OCI-M1 (cell line): Measurements from ENCODE around the gene FANCE.
"Not testable (repeated sequence)": the region's sequence is repeated elsewhere in the genome, so short reads cannot be mapped to it uniquely, and the experiment has no call there.

Experiments
- DNase-seq: peaks from one replicate; lab custom pipeline; 2025; lab: John Stamatoyannopoulos, UW

The FANCE gene

GRCh38 chr6:35432291-35432690 lies 19.8 kb upstream of the FANCE start:
- DNase-seq, result no peak

DNA sequence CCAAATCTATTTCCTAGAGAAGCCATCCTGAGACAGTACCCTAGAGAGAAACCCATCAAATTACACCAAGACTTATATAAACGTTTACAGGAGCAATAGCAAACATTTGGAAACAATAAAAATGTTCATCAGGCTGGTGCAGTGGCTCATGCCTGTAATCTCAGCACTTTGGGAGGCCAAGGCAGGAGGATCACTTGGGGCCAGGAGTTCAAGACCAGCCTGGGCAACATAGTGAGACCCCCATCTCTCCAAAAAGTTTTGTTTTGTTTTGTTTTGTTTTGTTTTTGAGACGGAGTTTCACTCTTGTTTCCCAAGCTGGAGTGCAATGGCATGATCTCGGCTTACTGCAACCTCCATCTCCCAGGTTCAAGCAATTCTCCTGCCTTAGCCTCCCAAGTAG lies 19.4 kb upstream of the FANCE start:
- not testable (repeated sequence) for DNase-seq

DNA sequence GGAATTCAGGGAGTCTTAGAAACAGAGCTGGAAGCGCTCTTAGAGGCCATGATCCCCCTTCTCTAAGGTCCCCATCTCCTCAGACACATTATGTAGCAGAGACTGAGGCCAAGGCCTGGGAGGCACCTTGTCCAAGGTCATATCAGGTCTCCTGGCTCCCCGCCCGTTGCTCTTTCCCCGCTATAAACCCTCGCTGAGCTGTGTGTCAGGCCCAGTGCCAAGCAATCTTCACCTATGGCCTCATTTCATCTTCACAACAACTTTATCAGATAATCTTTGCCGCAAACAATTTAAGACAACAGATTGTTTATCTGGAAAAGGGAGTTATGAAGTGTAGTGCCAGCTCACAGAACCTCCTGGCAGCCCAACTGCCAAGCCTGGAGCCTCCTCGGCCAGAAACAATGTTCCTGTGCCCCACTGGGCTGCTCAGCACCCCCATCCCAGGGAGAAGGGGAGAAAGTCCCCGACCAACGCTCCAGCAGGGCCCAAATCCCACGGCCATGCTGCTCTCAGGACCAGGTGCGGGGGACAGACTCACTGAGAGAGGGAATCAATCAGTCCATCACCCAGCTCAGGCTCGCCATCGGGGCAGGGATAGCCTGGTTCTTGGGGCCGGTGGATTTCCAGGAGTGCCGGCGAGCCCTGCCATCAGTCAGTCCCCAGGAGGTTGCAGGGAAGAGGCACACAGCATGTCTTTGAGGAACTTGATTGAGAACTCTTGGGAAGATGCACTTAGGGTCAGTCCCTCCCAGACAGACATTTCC lies 16.9 kb upstream of the FANCE start:
- DNase-seq, result no peak

- DNase-seq, result no peak
These were observed 15.9 kb upstream of the FANCE start for GRCh38 chr6:35436071-35436857.

DNA sequence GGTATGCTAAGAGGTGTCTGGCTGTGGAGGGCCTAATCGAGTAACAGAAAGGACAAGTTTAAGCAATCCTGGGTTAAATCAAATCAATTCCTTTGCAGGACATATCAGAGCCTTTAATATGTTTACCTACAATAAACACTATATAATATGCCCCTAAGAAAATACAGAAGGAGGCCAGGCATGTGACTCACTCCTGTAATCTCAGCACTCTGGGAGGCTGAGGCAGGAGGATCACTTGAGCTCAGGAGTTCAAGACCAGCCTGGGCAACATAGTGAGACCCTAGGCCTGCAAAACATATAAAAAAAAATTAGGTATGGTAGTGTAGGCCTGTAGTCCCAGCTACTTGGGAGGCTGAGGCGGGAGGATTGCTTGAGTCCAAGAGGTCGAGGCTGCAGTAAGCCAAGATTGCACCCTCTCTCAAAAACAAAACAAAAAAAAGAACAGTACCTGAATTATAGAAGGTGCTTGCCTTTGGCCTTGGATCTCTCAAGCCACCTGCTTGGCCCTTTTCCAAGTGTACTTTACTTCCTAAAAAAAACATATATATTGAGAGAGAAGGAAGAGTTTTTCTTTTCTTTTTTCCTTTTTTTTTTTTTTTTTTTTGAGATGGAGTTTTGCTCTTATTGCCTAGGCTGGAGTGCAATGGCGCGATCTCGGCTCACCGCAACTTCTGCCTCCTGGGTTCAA lies 13.6 kb upstream of the FANCE start:
- DNase-seq, result not testable (repeated sequence)

- peak; percentile 28 for DNase-seq
These were observed 12.8 kb upstream of the FANCE start for GRCh38 chr6:35439308-35439707.

DNA sequence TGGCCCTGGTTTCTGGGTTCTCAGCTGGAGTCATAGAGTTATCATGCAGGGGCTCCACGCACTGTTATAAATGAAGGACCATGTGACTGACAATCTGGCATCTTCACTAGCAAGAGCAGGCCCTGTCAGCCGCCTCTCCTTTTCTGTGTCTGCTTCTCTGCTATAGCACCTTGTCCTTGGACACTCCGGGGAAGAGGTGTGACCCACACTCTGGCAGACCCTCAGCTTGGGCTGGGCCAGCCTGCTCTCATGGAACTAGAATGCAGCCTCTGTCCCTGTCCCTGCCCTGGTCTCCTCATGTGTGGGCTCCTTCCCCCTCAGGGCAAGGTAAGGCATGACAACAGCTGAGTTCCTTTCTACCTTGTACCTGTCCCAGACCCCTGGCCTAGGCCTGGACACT lies 10.9 kb upstream of the FANCE start:
- DNase-seq, result no peak

GRCh38 chr6:35441642-35442041 lies 10.5 kb upstream of the FANCE start:
- DNase-seq, result no peak

DNA sequence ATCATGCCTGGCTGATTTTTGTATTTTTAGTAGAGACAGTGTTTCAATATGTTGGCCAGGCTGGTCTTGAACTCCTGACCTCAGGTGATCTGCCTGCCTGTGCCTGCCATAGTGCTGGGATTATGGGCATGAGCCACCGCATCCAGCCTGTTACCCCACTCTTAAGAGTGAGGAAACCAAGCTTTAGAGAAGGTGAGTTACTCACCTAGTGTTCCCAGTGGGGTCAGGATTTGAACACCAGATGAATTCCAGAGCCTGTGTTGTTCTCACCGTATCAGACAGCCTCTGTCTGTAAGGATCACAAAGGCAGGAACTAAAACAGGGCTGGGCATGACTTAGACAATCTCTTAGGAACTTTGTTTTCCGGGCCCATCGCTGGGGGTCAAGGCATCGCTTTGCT lies 9.4 kb upstream of the FANCE start:
- no peak for DNase-seq

- no peak for DNase-seq
These were observed 8.7 kb upstream of the FANCE start for GRCh38 chr6:35443341-35444030.

GRCh38 chr6:35445691-35446090 lies 6.4 kb upstream of the FANCE start:
- DNase-seq, result no peak

DNA sequence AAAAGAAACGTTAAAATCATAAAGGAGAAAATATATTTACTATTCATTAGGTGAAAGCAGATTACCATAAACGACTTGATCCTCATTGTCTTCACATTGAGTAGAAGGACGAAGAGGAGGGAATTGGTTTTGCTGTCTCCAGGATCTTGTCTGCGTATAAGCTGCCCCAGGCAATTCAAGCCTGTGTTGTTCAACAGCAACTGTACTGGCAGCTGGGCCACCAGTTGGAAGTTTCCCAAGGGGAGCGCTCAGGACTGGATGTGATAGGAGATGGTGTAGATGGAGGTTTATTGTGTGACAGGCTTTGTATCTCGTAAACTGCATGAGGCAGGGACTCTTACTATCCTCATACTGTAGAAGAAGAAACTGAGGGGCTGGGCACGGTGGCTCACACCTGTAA lies 3.9 kb upstream of the FANCE start:
- DNase-seq, result no peak

GRCh38 chr6:35449287-35449881 lies 2.8 kb upstream of the FANCE start:
- DNase-seq, result peak; percentile 91

DNA sequence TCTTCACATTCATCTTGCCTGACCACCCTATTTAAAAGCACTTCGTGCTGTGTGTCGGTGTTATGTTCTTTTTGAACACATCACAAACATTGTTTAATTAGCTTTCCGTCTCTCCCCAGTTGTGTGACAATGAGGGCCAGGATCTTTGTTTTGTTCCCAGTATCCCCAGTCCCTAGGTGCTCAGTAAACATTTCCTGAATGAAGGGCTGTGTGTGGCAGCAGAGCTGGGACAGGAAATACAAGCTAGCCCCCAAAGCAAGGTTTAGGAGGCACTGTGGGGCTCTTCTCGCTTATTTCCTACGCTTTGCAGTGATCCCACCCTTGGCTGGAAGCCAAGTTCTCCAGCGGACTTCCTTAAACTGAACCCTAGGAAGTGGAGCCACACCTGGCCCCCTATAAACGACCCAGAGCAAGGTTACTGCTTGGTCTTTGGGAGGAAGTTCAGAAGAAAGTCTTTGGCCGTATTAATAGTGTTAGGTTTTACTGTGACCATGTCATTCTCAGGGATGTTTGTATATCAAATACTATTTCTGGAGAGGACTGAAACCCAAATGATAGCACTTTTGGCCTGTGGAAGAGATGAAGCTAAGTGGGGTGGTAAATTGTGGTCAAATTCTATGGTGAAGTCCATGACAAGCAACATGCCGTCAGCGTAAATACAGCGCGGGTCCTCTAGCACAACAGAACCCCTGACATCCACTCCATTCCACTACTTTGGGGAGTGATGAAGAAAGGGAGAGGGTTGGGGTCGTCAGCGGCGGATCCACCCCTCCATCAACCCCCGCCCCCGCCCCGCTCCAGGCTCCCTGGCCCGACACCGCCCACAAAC lies 570 bp upstream of the FANCE start:
- no peak for DNase-seq

DNA sequence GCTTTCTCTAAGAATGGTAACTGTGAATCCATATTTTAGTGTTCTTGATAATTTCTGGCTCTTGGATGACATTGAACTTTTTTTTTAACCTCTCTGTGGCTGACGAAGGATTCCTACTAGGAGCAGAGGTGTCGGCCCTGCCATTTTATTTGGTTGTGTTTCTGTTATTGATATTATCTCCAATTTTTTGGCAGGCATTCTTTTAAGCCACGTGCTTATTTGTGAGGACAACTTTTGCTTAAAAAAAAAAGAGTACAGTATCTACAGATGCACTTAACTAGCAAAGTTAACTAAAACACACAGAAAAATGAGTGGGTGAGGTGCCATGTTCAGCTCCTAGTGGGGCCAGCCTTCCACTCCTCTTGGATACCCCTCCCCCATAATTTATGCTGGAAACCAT lies 1.1 kb downstream of the FANCE start:
- peak; percentile 75 for DNase-seq

DNA sequence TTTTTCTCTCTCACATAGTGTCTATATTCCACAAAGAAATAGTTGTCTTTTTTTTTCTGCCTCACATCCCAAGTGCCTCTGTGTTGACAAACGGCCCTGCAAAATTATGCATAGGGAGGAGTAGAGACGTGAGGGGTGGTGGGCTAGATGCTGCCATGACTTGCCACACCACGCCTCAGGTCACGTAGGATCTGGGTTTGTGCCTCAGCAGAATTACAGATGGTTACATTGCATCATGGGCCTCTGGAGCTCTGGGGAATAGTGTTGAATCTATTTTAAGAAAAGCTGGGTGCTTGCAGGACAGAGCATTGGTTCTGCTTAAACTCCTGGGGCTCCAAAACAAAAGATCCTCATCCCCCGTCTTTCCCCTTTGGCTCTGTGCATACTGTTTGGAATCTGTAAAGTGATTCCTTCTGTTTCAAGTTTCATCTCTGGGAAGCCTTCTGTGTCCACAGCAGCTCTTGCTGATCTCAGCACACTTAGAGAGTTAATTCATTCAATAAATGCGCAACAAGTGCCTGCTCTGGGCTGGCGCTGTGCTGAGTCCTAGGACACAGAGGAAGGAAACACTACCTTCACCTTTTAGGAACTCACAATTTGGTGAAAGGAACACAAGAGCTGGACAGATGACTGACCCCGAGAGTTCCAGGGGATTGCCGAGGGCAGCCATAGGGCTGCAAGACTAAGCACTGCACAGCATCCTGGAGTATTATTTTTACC lies 2.4 kb downstream of the FANCE start:
- DNase-seq, result no peak

- DNase-seq, result no peak
These were observed 5.8 kb downstream of the FANCE start for GRCh38 chr6:35457907-35458306.

- DNase-seq, result no peak
These were observed 9.1 kb downstream of the FANCE start for GRCh38 chr6:35461270-35461669.

DNA sequence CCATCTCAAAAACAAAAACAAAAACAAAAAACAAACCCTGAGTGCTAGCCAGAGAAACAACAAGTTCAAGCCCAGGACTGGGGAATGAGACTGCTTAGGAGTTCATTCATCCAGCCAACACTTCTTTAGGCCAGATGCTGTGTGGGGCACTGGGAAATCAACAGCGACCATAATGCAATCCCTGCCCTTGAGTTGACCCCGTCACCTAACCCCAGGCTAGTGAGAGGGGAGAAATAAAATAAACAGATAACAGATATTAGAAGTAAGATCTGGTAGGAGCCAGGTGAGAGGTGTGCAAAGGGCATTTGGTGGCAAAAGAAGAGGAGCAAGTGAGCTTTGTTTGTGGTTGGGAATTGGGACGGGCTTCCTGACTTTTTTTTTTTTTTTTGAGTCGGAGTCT lies 11.2 kb downstream of the FANCE start:
- no peak for DNase-seq

DNA sequence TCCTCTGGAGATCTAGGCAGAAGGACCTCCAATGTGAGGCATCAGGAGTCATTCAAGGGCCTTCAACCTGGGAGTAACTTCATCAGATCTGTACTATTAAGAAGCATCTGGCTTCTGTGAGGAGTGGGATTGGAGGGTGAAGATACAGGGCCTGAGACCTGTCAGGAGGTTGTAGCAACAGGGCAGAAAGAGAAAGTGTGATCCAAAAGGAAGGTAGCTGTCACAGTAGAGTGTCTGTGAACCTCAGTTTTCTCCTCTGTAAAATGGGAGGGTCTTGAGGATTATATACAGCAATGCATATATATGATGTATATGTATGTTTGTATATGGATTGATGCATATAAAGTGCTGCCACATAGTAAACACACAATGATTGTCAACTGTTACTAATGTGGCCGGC lies 13.5 kb downstream of the FANCE start:
- no peak for DNase-seq
